ENCODE results near the gene KRTAP10-5.

Gene KRTAP10-5

GRCh38 chr21:44549525-44550211 is 30.7 kb downstream of the KRTAP10-5 start:
- H3K27ac ChIP-seq (replicated peaks; ENCODE audit: low read length), result peak overlapping the region; percentile 84
- H2AFZ ChIP-seq (ENCODE audit: low read length), result peak overlapping the region; percentile 71
- DNase-seq (ENCODE audit: low spot score), result no peak
- H2BK15ac ChIP-seq (ENCODE audit: low read length), result peak overlapping the region; percentile 81
- peak overlapping the region; percentile 78 for H2BK120ac ChIP-seq (ENCODE audit: low read depth, low read length)
- peak overlapping the region; percentile 96 for H3K18ac ChIP-seq (ENCODE audit: low read length)
- no peak overlapping the region for H4K8ac ChIP-seq (ENCODE audit: low read depth, low read length)
- no peaks in the 10 kb centered on the region for H3K36me3 ChIP-seq (replicated peaks in 1 of 2; ENCODE audit: control insufficient read depth in 2 of 2, insufficient read depth in 2 of 2, low read length in 2 of 2)
- H3K4me1 ChIP-seq (ENCODE audit: control insufficient read depth in 2 of 2, insufficient read depth in 1 of 2, low read depth in 1 of 2, low read length in 2 of 2), result peaks cover 21 to 22% of the 10 kb centered on the region in 2 donors
- H3K9me3 ChIP-seq (replicated peaks in 1 of 2; ENCODE audit: control insufficient read depth in 2 of 2, insufficient read depth in 1 of 2, low read depth in 1 of 2, low read length in 2 of 2), result peaks cover 0 to 3% of the 10 kb centered on the region in 2 donors
- H3K23ac ChIP-seq (ENCODE audit: low read depth, low read length, poor library complexity), result peak overlapping the region; percentile 56
- H2AK5ac ChIP-seq (ENCODE audit: low read depth, low read length), result peak overlapping the region; percentile 71
- peak overlapping the region; percentile 96 for H3K4ac ChIP-seq (ENCODE audit: low read length)
- no peak overlapping the region for H3K9ac ChIP-seq (ENCODE audit: low read depth, low read length, poor library complexity)
- H3K27me3 ChIP-seq (ENCODE audit: control insufficient read depth in 3 of 3, insufficient read depth in 3 of 3, low read depth in 1 of 3, low read length in 3 of 3), result no peaks in the 10 kb centered on the region
- peak overlapping the region; percentile 33 for H2BK12ac ChIP-seq (ENCODE audit: low read length)
- WGBS, 2 donors (ENCODE audit: extremely low coverage in 2 of 2, insufficient read length in 2 of 2, insufficient replicate concordance in 1 of 2), result no CpG with 5 or more reads among the region's 25 CpGs
- no peak overlapping the region for H3K14ac ChIP-seq (ENCODE audit: low read length)
- H3K79me1 ChIP-seq (ENCODE audit: low read depth, low read length), result no peaks in the 10 kb centered on the region
- H2BK5ac ChIP-seq (ENCODE audit: low read length), result peak overlapping the region; percentile 78
- H3K4me3 ChIP-seq (ENCODE audit: low read length in 2 of 2), result no peak overlapping the region
- no peak overlapping the region for H3K4me2 ChIP-seq (ENCODE audit: insufficient read depth, low read length, poor library complexity, severe bottlenecking)
- H4K91ac ChIP-seq (ENCODE audit: low read depth, low read length, poor library complexity), result peak overlapping the region; percentile 96

GRCh38 chr21:44548922-44549321 is 31.5 kb downstream of the KRTAP10-5 start:
- H3K9ac ChIP-seq (ENCODE audit: low read depth, low read length, poor library complexity), result no peak overlapping the region
- H3K9me3 ChIP-seq (replicated peaks in 1 of 2; ENCODE audit: control insufficient read depth in 2 of 2, insufficient read depth in 1 of 2, low read depth in 1 of 2, low read length in 2 of 2), result peaks cover 2 to 3% of the 10 kb centered on the region in 2 donors
- H3K4ac ChIP-seq (ENCODE audit: low read length), result no peak overlapping the region
- H2AFZ ChIP-seq (ENCODE audit: low read length), result peak overlapping the region; percentile 71
- H2BK15ac ChIP-seq (ENCODE audit: low read length), result no peak overlapping the region
- H3K23ac ChIP-seq (ENCODE audit: low read depth, low read length, poor library complexity), result no peak overlapping the region
- H2BK120ac ChIP-seq (ENCODE audit: low read depth, low read length), result no peak overlapping the region
- no peak overlapping the region for H2BK5ac ChIP-seq (ENCODE audit: low read length)
- peaks cover 21 to 22% of the 10 kb centered on the region in 2 donors for H3K4me1 ChIP-seq (ENCODE audit: control insufficient read depth in 2 of 2, insufficient read depth in 1 of 2, low read depth in 1 of 2, low read length in 2 of 2)
- H4K8ac ChIP-seq (ENCODE audit: low read depth, low read length), result no peak overlapping the region
- peak overlapping the region; percentile 84 for H3K27ac ChIP-seq (replicated peaks; ENCODE audit: low read length)
- no peaks in the 10 kb centered on the region for H3K36me3 ChIP-seq (replicated peaks in 1 of 2; ENCODE audit: control insufficient read depth in 2 of 2, insufficient read depth in 2 of 2, low read length in 2 of 2)
- no peak overlapping the region for H3K4me2 ChIP-seq (ENCODE audit: insufficient read depth, low read length, poor library complexity, severe bottlenecking)
- no peak overlapping the region for H3K4me3 ChIP-seq (ENCODE audit: low read length in 2 of 2)
- DNase-seq (ENCODE audit: low spot score), result peak; percentile 41
- H3K79me1 ChIP-seq (ENCODE audit: low read depth, low read length), result no peaks in the 10 kb centered on the region
- no peaks in the 10 kb centered on the region for H3K27me3 ChIP-seq (ENCODE audit: control insufficient read depth in 3 of 3, insufficient read depth in 3 of 3, low read depth in 1 of 3, low read length in 3 of 3)
- H2BK12ac ChIP-seq (ENCODE audit: low read length), result no peak overlapping the region
- no peak overlapping the region for H3K14ac ChIP-seq (ENCODE audit: low read length)
- no peak overlapping the region for H4K91ac ChIP-seq (ENCODE audit: low read depth, low read length, poor library complexity)
- WGBS, 2 donors (ENCODE audit: extremely low coverage in 2 of 2, insufficient read length in 2 of 2, insufficient replicate concordance in 1 of 2), result no CpG with 5 or more reads among the region's 14 CpGs
- no peak overlapping the region for H2AK5ac ChIP-seq (ENCODE audit: low read depth, low read length)
- H3K18ac ChIP-seq (ENCODE audit: low read length), result no peak overlapping the region

GRCh38 chr21:44548381-44548780 is 32.0 kb downstream of the KRTAP10-5 start:
- no peak for DNase-seq (ENCODE audit: low spot score)

GRCh38 chr21:44547656-44548331 is 32.6 kb downstream of the KRTAP10-5 start:
- Histone ChIP-seq H2AFZ (ENCODE audit: low read length) (peak overlapping the region; percentile 71), H2BK5ac (ENCODE audit: low read length) (no peak overlapping the region), H3K9ac (ENCODE audit: low read depth, low read length, poor library complexity) (no peak overlapping the region), H3K14ac (ENCODE audit: low read length) (no peak overlapping the region), H3K4me3 (ENCODE audit: low read length in 2 of 2) (no peak overlapping the region), H3K79me1 (ENCODE audit: low read depth, low read length) (no peaks in the 10 kb centered on the region), H3K18ac (ENCODE audit: low read length) (peak overlapping the region; percentile 69), H3K27me3 (ENCODE audit: control insufficient read depth in 3 of 3, insufficient read depth in 3 of 3, low read depth in 1 of 3, low read length in 3 of 3) (no peaks in the 10 kb centered on the region), H2BK15ac (ENCODE audit: low read length) (no peak overlapping the region), H3K23ac (ENCODE audit: low read depth, low read length, poor library complexity) (no peak overlapping the region), H3K4me2 (ENCODE audit: insufficient read depth, low read length, poor library complexity, severe bottlenecking) (no peak overlapping the region), H2BK12ac (ENCODE audit: low read length) (no peak overlapping the region), H4K8ac (ENCODE audit: low read depth, low read length) (no peak overlapping the region), H3K4ac (ENCODE audit: low read length) (no peak overlapping the region), H3K36me3 (replicated peaks in 1 of 2; ENCODE audit: control insufficient read depth in 2 of 2, insufficient read depth in 2 of 2, low read length in 2 of 2) (no peaks in the 10 kb centered on the region), H2BK120ac (ENCODE audit: low read depth, low read length) (no peak overlapping the region), H4K91ac (ENCODE audit: low read depth, low read length, poor library complexity) (no peak overlapping the region), H2AK5ac (ENCODE audit: low read depth, low read length) (peak overlapping the region; percentile 48), H3K27ac (replicated peaks; ENCODE audit: low read length) (no peak overlapping the region), H3K9me3 (replicated peaks in 1 of 2; ENCODE audit: control insufficient read depth in 2 of 2, insufficient read depth in 1 of 2, low read depth in 1 of 2, low read length in 2 of 2) (peaks cover 3% of the 10 kb centered on the region in 2 donors), H3K4me1 (ENCODE audit: control insufficient read depth in 2 of 2, insufficient read depth in 1 of 2, low read depth in 1 of 2, low read length in 2 of 2) (peaks cover 21 to 22% of the 10 kb centered on the region in 2 donors)
- WGBS, 2 donors (ENCODE audit: extremely low coverage in 2 of 2, insufficient read length in 2 of 2, insufficient replicate concordance in 1 of 2), result no CpG with 5 or more reads among the region's 5 CpGs
- no peak for DNase-seq (ENCODE audit: low spot score)

More at GRCh38 chr21:44548381-44548780, 32.0 kb downstream of the KRTAP10-5 start:
- no peak overlapping the region for H2BK5ac ChIP-seq (ENCODE audit: low read length)
- peak overlapping the region; percentile 71 for H2AFZ ChIP-seq (ENCODE audit: low read length)
- H3K36me3 ChIP-seq (replicated peaks in 1 of 2; ENCODE audit: control insufficient read depth in 2 of 2, insufficient read depth in 2 of 2, low read length in 2 of 2), result no peaks in the 10 kb centered on the region
- H2BK12ac ChIP-seq (ENCODE audit: low read length), result no peak overlapping the region
- no peak overlapping the region for H3K14ac ChIP-seq (ENCODE audit: low read length)
- H3K23ac ChIP-seq (ENCODE audit: low read depth, low read length, poor library complexity), result no peak overlapping the region
- peak overlapping the region; percentile 81 for H4K91ac ChIP-seq (ENCODE audit: low read depth, low read length, poor library complexity)
- no peak overlapping the region for H3K4ac ChIP-seq (ENCODE audit: low read length)
- no peak overlapping the region for H3K4me3 ChIP-seq (ENCODE audit: low read length in 2 of 2)
- H3K9me3 ChIP-seq (replicated peaks in 1 of 2; ENCODE audit: control insufficient read depth in 2 of 2, insufficient read depth in 1 of 2, low read depth in 1 of 2, low read length in 2 of 2), result peaks cover 3% of the 10 kb centered on the region in 2 donors
- no peaks in the 10 kb centered on the region for H3K27me3 ChIP-seq (ENCODE audit: control insufficient read depth in 3 of 3, insufficient read depth in 3 of 3, low read depth in 1 of 3, low read length in 3 of 3)
- peak overlapping the region; percentile 48 for H2AK5ac ChIP-seq (ENCODE audit: low read depth, low read length)
- H3K27ac ChIP-seq (replicated peaks; ENCODE audit: low read length), result peak overlapping the region; percentile 84
- peaks cover 21 to 22% of the 10 kb centered on the region in 2 donors for H3K4me1 ChIP-seq (ENCODE audit: control insufficient read depth in 2 of 2, insufficient read depth in 1 of 2, low read depth in 1 of 2, low read length in 2 of 2)
- H2BK15ac ChIP-seq (ENCODE audit: low read length), result peak overlapping the region; percentile 29
- H3K4me2 ChIP-seq (ENCODE audit: insufficient read depth, low read length, poor library complexity, severe bottlenecking), result no peak overlapping the region
- peak overlapping the region; percentile 83 for H3K18ac ChIP-seq (ENCODE audit: low read length)
- no peak overlapping the region for H4K8ac ChIP-seq (ENCODE audit: low read depth, low read length)
- H3K9ac ChIP-seq (ENCODE audit: low read depth, low read length, poor library complexity), result no peak overlapping the region
- no CpG with 5 or more reads among the region's 13 CpGs for WGBS, 2 donors (ENCODE audit: extremely low coverage in 2 of 2, insufficient read length in 2 of 2, insufficient replicate concordance in 1 of 2)
- no peak overlapping the region for H2BK120ac ChIP-seq (ENCODE audit: low read depth, low read length)
- no peaks in the 10 kb centered on the region for H3K79me1 ChIP-seq (ENCODE audit: low read depth, low read length)

All from neuronal stem cell (in vitro differentiated cells).